Neural progenitor cell (in vitro differentiated cells): Measurements from ENCODE around the gene KRT39. TPM values are rescaled to one million over a fixed set of nuclear protein-coding genes. Genes with fewer than 3 reads are reported as not detected.

Source experiments
- DNase-seq: peaks from one replicate; pipeline ENCODE4 v3.0.0-alpha.2; 2016; ENCODE audit warnings: low spot score
- H2AFZ ChIP-seq: fragments of 200-600 bp; sonication (generic); replicated peaks from 2 replicates; pipeline ENCODE4 v1.6.1; 2016; ENCODE audit warnings: antibody characterized with exemption
- H3F3A ChIP-seq: fragments of 200-600 bp; sonication (generic); 2 replicates; pipeline ENCODE4 v1.6.1; 2016; ENCODE audit warnings: antibody characterized with exemption, low read depth
- H3K27ac ChIP-seq: fragments of 200-600 bp; sonication (generic); 2 replicates; pipeline ENCODE4 v1.5.1; 2016; ENCODE audit warnings: mild to moderate bottlenecking
- H3K27me3 ChIP-seq: fragments of 200-600 bp; sonication (generic); 2 replicates; pipeline ENCODE4 v1.6.1; 2016; ENCODE audit warnings: mild to moderate bottlenecking, moderate library complexity
- H3K36me3 ChIP-seq: fragments of 200-600 bp; sonication (generic); 2 replicates; pipeline ENCODE4 v1.5.1; 2016
- H3K4me1 ChIP-seq: fragments of 200-600 bp; sonication (generic); 2 replicates; pipeline ENCODE4 v1.6.1; 2016; ENCODE audit warnings: mixed run types
- H3K4me2 ChIP-seq: fragments of 200-600 bp; sonication (generic); 2 replicates; pipeline ENCODE4 v1.6.1; 2016
- H3K4me3 ChIP-seq: fragments of 200-600 bp; sonication (generic); 2 replicates; pipeline ENCODE4 v1.5.1; 2016
- H3K79me2 ChIP-seq: fragments of 200-600 bp; sonication (generic); 2 replicates; pipeline ENCODE4 v1.6.1; 2016; ENCODE audit warnings: low read depth
- H3K9ac ChIP-seq: fragments of 200-600 bp; sonication (generic); 2 replicates; pipeline ENCODE4 v1.6.1; 2016
- H3K9me3 ChIP-seq: fragments of 200-600 bp; sonication (generic); 2 replicates; pipeline ENCODE4 v1.5.1; 2016; ENCODE audit warnings: low read depth
- H4K20me1 ChIP-seq: fragments of 200-600 bp; sonication (generic); 2 replicates; pipeline ENCODE4 v1.6.1; 2016; ENCODE audit warnings: low read depth
- H3K27ac Mint-ChIP-seq: 3 replicates; pipeline ENCODE4 v1.8.0; 2021; ENCODE audit warnings: mixed read lengths
- H3K27me3 Mint-ChIP-seq: 2 replicates; pipeline ENCODE4 v1.8.0; 2022; ENCODE audit warnings: low read depth, mild to moderate bottlenecking, inconsistent platforms, moderate library complexity, mixed read lengths; ENCODE audit not compliant: insufficient read depth
- H3K36me3 Mint-ChIP-seq: 3 replicates; pipeline ENCODE4 v1.8.0; 2021; ENCODE audit warnings: mixed read lengths
- H3K4me1 Mint-ChIP-seq: 3 replicates; pipeline ENCODE4 v1.8.0; 2021; ENCODE audit warnings: mixed read lengths
- H3K4me3 Mint-ChIP-seq: 3 replicates; pipeline ENCODE4 v1.8.0; 2021; ENCODE audit warnings: mild to moderate bottlenecking, moderate library complexity, mixed read lengths
- H3K9me3 Mint-ChIP-seq: 3 replicates; pipeline ENCODE4 v1.8.0; 2020; ENCODE audit warnings: mixed read lengths
- CTCF ChIP-seq: fragments of 200-600 bp; sonication (generic); IDR thresholded peaks from 2 replicates; pipeline ENCODE4 v1.5.1; 2017; ENCODE audit warnings: antibody characterized with exemption, mild to moderate bottlenecking
- EZH2 ChIP-seq: fragments of 200-600 bp; sonication (generic); IDR thresholded peaks from 2 replicates; pipeline ENCODE4 v1.6.1; 2017; ENCODE audit warnings: antibody characterized with exemption, mild to moderate bottlenecking, moderate library complexity
- EZH2phosphoT487 ChIP-seq: fragments of 200-600 bp; sonication (generic); IDR thresholded peaks from 2 replicates; pipeline ENCODE4 v1.6.1; 2017; ENCODE audit warnings: antibody characterized with exemption
- total RNA-seq: library from RNA; depleted of rRNA; stranded (reverse); fragments of >200 nt; gene quantifications from 2 replicates; pipeline ENCODE4 v1.2.3, GENCODE V29; 2015; ENCODE audit warnings: low replicate concordance

KRT39 gene
- total RNA-seq, 1 donor from 2014 or later: not detected

DNA sequence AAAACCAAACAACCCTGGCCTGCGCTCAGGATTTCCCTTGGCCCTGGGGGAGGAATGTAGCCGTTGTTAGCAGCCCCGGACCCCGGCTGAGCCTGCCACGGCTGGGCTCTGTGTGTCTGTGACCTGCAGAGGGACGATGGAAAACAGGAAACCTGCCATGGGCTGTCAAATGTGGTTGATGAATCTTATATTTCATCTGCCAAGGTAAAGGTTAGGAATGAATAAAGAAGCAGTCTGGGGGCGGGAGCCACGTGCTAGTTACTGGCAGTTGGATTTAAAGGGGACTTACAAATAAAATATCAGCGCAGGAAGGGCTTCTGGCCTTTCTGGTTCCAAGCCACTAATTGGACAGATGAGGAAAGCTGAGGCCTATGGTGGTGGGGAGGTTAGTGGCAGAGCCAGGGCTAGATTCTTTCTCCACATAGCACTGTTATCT is 29.3 kb downstream of the KRT39 start, which contains the start of gene KRT23:
Gene KRT23, minus strand, starts transcription at position 263 of the 436 bp plus-strand sequence. CDS start 1,043 bp downstream, outside the sequence.
- Histone ChIP-seq H3K9me3 (no peaks in the 10 kb centered on the region), H3K9ac (no peak within 1 kb of the TSS), H3K79me2 (no peaks in the 10 kb centered on the region), H4K20me1 (no peaks in the 10 kb centered on the region), H3K27ac (peak within 1 kb of the TSS; percentile 68), H3F3A (peaks cover 28% of the 10 kb centered on the region), H3K27me3 (no peaks in the 10 kb centered on the region), H2AFZ (peak within 1 kb of the TSS; percentile 87), H3K4me2 (no peak within 1 kb of the TSS), H3K4me3 (no peak within 1 kb of the TSS), H3K4me1 (peaks cover 39% of the 10 kb centered on the region), H3K36me3 (no peaks in the 10 kb centered on the region)
- TF ChIP-seq EZH2: no peak
- TF ChIP-seq EZH2phosphoT487: no peak
- no peak for TF ChIP-seq CTCF
- Mint-ChIP-seq H3K27ac (peak within 1 kb of the TSS; percentile 23), H3K27me3 (no peaks in the 10 kb centered on the region), H3K9me3 (no peaks in the 10 kb centered on the region), H3K4me3 (no peak within 1 kb of the TSS), H3K36me3 (no peaks in the 10 kb centered on the region), H3K4me1 (peaks cover 29% of the 10 kb centered on the region)
- peak; percentile 34 for DNase-seq

GRCh38 chr17:40936976-40937375 is 29.8 kb downstream of the KRT39 start:
- no peaks in the 10 kb centered on the region for H3K36me3 ChIP-seq
- no peaks in the 10 kb centered on the region for H3K27me3 ChIP-seq
- no peaks in the 10 kb centered on the region for H4K20me1 ChIP-seq
- no peaks in the 10 kb centered on the region for H3K79me2 ChIP-seq
- H3F3A ChIP-seq: peaks cover 32% of the 10 kb centered on the region
- TF ChIP-seq EZH2phosphoT487 (no peak), EZH2 (no peak), CTCF (no peak)
- H3K4me1 ChIP-seq: peaks cover 43% of the 10 kb centered on the region
- no peak overlapping the region for H3K4me2 ChIP-seq
- Mint-ChIP-seq H3K27ac (peak overlapping the region; percentile 18), H3K9me3 (no peaks in the 10 kb centered on the region), H3K27me3 (no peaks in the 10 kb centered on the region), H3K4me1 (peaks cover 32% of the 10 kb centered on the region), H3K4me3 (no peak overlapping the region), H3K36me3 (no peaks in the 10 kb centered on the region)
- no peaks in the 10 kb centered on the region for H3K9me3 ChIP-seq
- H2AFZ ChIP-seq: peak overlapping the region; percentile 87
- no peak overlapping the region for H3K9ac ChIP-seq
- peak overlapping the region; percentile 68 for H3K27ac ChIP-seq
- DNase-seq: peak; percentile 15
- no peak overlapping the region for H3K4me3 ChIP-seq

DNA sequence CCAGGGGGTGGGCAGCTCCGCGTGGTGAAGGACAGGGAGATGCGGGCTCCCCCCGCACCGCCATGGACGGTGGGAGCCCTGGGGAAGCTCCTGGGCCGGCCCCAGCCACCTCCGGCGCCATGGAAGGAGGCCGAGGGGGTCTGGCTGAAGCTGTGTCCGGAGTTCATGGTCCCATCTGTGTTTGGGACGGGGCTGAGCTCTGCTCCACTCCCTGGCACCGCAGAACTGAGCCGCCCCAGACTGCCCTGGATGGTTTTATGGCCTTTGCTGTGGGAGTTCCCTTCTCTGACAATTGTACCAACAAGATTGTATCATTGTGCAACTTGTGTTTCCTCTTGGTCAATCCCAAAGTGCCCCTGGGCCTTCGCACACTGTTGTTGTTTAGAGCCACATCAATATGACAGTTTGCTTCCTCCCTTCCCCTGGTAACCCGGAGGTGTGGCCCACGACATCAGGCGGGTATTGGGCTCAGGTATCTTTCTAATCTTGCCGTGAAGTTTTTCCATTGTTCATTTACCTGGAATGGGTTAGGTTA is 30.2 kb downstream of the KRT39 start:
- peaks cover 32% of the 10 kb centered on the region for H3K4me1 Mint-ChIP-seq
- Histone ChIP-seq H3K79me2 (no peaks in the 10 kb centered on the region), H4K20me1 (no peaks in the 10 kb centered on the region), H3K27ac (no peak overlapping the region), H3K4me3 (no peak overlapping the region), H3K9me3 (no peaks in the 10 kb centered on the region), H2AFZ (no peak overlapping the region), H3K36me3 (no peaks in the 10 kb centered on the region), H3F3A (peaks cover 36% of the 10 kb centered on the region), H3K4me1 (peaks cover 47% of the 10 kb centered on the region), H3K27me3 (no peaks in the 10 kb centered on the region), H3K9ac (no peak overlapping the region), H3K4me2 (no peak overlapping the region)
- H3K36me3 Mint-ChIP-seq: no peaks in the 10 kb centered on the region
- TF ChIP-seq EZH2phosphoT487 (no peak), EZH2 (no peak), CTCF (no peak)
- no peak for DNase-seq
- H3K9me3 Mint-ChIP-seq: no peaks in the 10 kb centered on the region
- H3K4me3 Mint-ChIP-seq: no peak overlapping the region
- peak overlapping the region; percentile 23 for H3K27ac Mint-ChIP-seq
- H3K27me3 Mint-ChIP-seq: no peaks in the 10 kb centered on the region
